ENCODE results near the gene NMD3.

The NMD3 gene

DNA sequence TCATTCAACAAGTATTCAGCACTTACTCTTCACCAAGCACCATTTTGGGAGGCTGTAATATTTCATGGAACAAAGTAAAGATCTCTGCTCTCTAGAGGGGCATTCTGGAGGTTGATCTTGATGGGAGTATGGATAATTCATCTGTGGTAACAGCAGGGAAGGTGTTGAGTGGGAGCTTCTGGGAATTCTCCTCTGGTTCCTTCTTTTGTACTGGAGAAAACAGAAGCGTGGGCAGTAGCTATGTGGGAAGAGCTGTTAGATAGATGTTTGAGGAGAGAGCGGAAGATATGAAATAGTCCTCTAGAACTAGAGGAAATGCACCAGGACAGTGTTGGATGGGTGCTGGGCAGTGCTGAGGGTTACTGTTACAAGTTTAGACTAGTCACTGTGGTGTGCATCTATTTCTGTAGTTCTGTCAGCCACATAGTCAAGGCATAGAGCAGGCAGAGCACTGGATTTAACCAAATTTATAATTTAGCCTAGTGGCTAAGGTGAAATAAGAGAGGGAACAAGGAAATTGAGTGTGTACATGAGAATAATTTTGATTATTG lies 9.6 kb downstream of the NMD3 start:
- no peak for DNase-seq (ENCODE audit: low read depth, low spot score)

GRCh38 chr3:161231861-161232260 lies 10.8 kb downstream of the NMD3 start:
- DNase-seq (ENCODE audit: low read depth, low spot score): no peak

DNA sequence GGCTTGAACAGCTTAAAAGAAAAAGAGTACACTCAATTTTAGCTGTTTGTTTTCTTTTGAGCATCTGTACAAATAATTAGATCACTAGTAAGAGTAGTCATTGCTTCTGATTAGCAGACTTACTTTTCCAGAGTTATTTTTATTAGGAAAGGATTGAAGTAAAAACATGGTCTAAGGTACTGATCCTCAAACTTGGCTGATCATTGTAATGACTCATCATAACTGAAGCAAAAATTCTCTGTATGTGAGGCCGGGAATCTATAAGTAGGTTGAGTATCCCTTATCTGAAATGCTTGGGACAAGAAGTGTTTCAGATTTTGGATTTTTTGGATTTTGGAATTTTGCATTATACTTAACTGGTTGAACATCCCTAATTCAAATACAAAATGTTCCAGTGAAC lies 12.4 kb downstream of the NMD3 start:
- no peak for DNase-seq (ENCODE audit: low read depth, low spot score)

DNA sequence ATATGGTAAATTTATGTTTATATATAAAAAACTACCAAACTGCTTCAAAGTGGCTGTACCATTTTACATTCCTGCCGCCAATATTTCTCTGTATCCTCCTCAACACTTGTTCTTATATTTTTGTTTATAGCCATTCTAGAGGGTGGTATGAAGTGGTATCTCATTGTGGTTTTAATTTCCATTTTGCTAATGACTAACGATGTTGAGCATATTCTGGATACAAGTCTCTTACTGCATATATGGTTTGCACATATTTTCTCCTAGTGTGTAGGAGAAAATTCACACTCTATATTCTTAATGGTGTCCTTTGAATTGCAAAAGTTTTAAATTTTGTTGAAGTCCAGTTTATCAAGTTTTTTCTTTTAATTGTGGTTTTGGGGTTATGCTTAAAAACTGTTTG lies 15.1 kb downstream of the NMD3 start:
- no peak for DNase-seq (ENCODE audit: low read depth, low spot score)

DNA sequence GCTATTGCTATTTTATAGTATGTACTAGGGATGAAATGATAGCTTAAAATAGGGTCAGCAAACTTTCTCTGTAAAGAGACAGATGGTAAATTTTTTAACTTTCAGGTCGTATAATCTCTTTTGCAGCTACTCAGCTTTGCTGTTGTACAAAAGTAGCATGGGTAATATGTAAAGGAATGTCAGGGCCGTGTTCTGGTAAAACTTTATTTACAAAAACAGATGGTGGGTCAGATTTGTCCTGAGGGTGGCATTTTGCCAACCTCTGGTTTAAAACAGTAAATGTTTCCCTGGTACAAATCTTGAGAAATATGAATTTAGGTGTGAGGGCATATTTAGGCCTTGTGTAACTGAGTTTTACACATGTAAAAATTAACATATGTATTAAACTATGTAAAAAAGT lies 18.6 kb downstream of the NMD3 start:
- no peak for DNase-seq (ENCODE audit: low read depth, low spot score)

GRCh38 chr3:161244538-161244937 lies 23.4 kb downstream of the NMD3 start:
- DNase-seq (ENCODE audit: low read depth, low spot score): no peak

GRCh38 chr3:161247049-161247448 lies 25.9 kb downstream of the NMD3 start:
- DNase-seq (ENCODE audit: low read depth, low spot score): no peak

- no peak for DNase-seq (ENCODE audit: low read depth, low spot score)
These were observed 29.0 kb downstream of the NMD3 start for GRCh38 chr3:161250116-161250515.

GRCh38 chr3:161251716-161252115 lies 30.6 kb downstream of the NMD3 start:
- DNase-seq (ENCODE audit: low read depth, low spot score): no peak

DNA sequence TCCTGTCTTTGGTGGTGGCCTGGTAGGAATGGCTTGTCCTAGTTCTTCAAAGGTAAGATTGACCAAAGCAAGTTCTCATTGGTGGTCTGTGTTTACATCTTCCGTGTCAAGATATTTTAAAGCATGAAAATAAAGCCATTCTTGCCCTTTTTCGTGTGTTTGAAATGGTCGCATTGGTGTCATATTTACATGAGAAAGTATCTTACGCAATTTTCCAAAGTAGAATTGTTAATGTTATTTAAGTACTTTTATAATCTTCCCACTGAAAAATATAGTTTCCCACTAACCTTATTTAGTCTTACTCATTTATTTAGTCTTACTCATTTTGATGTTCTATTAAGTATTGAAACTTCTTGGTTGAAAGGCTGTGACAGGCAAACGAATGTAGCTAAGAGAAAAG lies 31.0 kb downstream of the NMD3 start:
- no peak for DNase-seq (ENCODE audit: low read depth, low spot score)

DNA sequence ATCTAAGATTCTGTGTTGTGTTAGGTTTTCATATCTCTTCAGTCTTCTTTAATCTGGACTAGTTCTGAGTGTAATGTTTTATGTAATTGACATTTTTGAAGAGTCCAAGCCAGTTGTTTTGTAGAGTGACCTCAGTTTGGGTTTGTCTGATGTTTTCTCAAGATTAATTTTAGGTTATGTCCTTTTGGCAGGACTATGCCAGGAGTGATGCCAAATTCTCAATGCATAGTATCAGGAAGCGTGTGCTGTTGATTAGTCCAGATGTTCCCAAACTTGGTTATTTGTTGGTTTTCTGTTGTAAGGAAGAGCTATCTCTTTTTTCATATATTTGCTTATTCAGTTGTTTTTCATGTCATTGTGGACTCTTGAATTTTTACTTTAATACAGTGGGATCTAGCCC lies 32.6 kb downstream of the NMD3 start:
- DNase-seq (ENCODE audit: low read depth, low spot score): no peak

- DNase-seq (ENCODE audit: low read depth, low spot score): no peak
These were observed 33.8 kb downstream of the NMD3 start for GRCh38 chr3:161254861-161255260.

GRCh38 chr3:161263057-161263456 lies 41.9 kb downstream of the NMD3 start:
- no peak for DNase-seq (ENCODE audit: low read depth, low spot score)

- DNase-seq (ENCODE audit: low read depth, low spot score): no peak
These were observed 43.7 kb downstream of the NMD3 start for GRCh38 chr3:161264852-161265251.

GRCh38 chr3:161265916-161266571 lies 44.9 kb downstream of the NMD3 start:
- DNase-seq (ENCODE audit: low read depth, low spot score): no peak

DNA sequence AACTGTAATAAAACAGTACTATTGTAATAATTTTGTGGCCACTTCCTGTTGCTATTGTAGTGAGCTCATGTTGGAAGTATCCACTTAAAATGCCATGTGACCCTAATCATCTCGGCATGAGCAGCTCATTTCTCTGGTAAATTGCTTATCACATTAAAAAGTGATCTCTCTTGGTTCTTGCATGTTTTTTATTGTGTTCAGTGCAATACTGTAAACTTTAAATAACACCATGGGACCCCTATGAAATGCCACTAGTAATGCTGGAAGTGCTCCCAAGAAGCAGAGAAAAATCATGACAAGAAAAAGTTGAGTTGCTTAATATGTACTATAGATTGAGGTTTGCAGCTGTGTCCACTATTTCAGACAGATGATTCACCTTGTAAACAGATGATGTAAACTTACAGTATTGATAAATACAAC lies 45.6 kb downstream of the NMD3 start:
- peak; percentile 25 for DNase-seq (ENCODE audit: low read depth, low spot score)

DNA sequence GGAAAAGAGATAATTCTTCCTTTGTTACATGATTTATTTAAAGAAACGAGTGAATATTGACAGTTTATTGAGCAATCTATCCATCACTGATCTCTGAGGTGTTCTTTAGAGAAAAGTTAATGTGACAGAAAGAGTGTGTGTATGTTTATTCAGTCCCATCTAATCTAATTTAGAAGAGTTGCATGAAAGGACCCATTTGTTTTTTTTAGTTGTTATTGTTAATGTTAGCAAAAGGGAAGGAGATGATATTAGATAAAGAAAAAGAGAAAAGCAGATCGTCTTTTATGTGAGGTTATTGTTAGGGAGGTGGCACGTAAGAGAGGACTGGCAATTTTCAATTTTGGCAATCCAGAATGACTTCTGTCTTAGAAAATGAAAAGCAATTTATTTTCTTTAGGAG lies 46.5 kb downstream of the NMD3 start:
- no peak for DNase-seq (ENCODE audit: low read depth, low spot score)

- DNase-seq (ENCODE audit: low read depth, low spot score): no peak
These were observed 47.5 kb downstream of the NMD3 start for GRCh38 chr3:161268601-161269000.

DNA sequence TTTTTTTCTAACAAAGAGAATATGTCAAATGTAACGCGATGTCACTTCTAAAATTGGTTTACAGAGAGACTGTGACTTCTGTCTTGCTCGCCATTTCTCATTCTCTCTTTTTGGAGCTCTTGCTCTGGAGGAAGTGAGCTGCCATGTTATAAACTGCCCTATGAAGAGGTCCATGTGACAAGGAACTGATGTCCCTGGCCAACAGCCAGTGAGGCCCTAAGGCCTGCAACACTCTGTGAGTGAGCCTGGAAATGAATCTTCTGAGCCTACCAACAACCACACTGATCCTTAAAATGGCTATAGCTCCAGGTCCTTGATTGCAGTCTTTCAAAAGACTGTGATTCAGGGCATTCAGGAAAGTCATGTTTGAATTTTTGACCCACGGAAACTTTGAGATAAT lies 49.9 kb downstream of the NMD3 start:
- DNase-seq (ENCODE audit: low read depth, low spot score): no peak

GRCh38 chr3:161271646-161272045 lies 50.5 kb downstream of the NMD3 start:
- DNase-seq (ENCODE audit: low read depth, low spot score): no peak

GRCh38 chr3:161272524-161272923 lies 51.4 kb downstream of the NMD3 start:
- DNase-seq (ENCODE audit: low read depth, low spot score): no peak

GRCh38 chr3:161273589-161274218 lies 52.6 kb downstream of the NMD3 start:
- DNase-seq (ENCODE audit: low read depth, low spot score): no peak

GRCh38 chr3:161274691-161275298 lies 53.7 kb downstream of the NMD3 start:
- no peak for DNase-seq (ENCODE audit: low read depth, low spot score)

All from brain pericyte (primary cell).